ENCODE results near the gene PTPRM. TPM values are rescaled to one million over a fixed set of nuclear protein-coding genes. Genes with fewer than 3 reads are reported as not detected.

Gene PTPRM
- total RNA-seq, 1 experiment from 2014 or later, result 11.1 TPM

DNA sequence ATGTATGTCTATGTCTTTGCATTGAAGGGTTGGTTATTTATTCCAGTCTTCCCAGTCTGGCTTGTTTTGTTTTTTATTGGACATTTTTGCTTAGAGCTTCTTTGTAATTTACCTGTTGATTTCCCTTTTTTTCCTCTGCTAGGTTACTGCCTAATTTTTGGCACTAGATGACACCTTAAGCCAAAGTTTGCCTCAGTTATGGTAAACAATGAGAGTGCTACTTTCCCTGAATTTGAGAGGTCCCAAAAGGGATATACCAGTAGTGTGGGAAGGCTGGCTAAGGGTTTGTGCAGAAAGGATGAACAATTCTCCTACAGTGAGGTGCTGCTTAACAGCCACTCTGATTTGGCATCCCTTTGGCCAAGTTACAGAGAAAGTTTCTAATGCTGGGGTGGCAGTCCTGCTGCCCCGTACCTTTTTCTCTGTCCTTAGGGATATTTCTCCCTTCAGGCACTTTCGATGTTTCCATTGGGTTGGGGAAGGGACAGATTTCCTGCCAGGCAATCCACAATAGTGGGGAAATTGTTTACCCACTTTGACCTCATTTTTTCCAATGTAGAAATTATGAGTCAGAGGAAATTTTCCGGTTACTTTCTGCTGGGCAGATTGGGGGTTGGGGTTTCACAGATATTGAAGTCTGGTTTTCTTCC, 354.9 kb downstream of the PTPRM start (continued):
- TF ChIP-seq ESRRA (CRISPR knock-in tag; IDR thresholded peaks at IDR 0.05; ENCODE audit: borderline replicate concordance) (no peak), IRF2 (CRISPR knock-in tag; IDR thresholded peaks at IDR 0.05; ENCODE audit: borderline replicate concordance, low read depth) (no peak), SP1 (CRISPR knock-in tag; conservative IDR thresholded peaks at IDR 0.05) (no peak), ZNF138 (CRISPR knock-in tag; conservative IDR thresholded peaks at IDR 0.05) (no peak)
- TF ChIP-seq, protein P1, sequence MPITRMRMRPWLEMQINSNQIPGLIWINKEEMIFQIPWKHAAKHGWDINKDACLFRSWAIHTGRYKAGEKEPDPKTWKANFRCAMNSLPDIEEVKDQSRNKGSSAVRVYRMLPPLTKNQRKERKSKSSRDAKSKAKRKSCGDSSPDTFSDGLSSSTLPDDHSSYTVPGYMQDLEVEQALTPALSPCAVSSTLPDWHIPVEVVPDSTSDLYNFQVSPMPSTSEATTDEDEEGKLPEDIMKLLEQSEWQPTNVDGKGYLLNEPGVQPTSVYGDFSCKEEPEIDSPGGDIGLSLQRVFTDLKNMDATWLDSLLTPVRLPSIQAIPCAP (CRISPR knock-in tag; IDR thresholded peaks at IDR 0.05), result no peak
- TF ChIP-seq, protein P2, sequence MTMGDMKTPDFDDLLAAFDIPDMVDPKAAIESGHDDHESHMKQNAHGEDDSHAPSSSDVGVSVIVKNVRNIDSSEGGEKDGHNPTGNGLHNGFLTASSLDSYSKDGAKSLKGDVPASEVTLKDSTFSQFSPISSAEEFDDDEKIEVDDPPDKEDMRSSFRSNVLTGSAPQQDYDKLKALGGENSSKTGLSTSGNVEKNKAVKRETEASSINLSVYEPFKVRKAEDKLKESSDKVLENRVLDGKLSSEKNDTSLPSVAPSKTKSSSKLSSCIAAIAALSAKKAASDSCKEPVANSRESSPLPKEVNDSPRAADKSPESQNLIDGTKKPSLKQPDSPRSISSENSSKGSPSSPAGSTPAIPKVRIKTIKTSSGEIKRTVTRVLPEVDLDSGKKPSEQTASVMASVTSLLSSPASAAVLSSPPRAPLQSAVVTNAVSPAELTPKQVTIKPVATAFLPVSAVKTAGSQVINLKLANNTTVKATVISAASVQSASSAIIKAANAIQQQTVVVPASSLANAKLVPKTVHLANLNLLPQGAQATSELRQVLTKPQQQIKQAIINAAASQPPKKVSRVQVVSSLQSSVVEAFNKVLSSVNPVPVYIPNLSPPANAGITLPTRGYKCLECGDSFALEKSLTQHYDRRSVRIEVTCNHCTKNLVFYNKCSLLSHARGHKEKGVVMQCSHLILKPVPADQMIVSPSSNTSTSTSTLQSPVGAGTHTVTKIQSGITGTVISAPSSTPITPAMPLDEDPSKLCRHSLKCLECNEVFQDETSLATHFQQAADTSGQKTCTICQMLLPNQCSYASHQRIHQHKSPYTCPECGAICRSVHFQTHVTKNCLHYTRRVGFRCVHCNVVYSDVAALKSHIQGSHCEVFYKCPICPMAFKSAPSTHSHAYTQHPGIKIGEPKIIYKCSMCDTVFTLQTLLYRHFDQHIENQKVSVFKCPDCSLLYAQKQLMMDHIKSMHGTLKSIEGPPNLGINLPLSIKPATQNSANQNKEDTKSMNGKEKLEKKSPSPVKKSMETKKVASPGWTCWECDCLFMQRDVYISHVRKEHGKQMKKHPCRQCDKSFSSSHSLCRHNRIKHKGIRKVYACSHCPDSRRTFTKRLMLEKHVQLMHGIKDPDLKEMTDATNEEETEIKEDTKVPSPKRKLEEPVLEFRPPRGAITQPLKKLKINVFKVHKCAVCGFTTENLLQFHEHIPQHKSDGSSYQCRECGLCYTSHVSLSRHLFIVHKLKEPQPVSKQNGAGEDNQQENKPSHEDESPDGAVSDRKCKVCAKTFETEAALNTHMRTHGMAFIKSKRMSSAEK (CRISPR knock-in tag; IDR thresholded peaks at IDR 0.05; ENCODE audit: borderline replicate concordance), result no peak
- TF ChIP-seq, protein P3, sequence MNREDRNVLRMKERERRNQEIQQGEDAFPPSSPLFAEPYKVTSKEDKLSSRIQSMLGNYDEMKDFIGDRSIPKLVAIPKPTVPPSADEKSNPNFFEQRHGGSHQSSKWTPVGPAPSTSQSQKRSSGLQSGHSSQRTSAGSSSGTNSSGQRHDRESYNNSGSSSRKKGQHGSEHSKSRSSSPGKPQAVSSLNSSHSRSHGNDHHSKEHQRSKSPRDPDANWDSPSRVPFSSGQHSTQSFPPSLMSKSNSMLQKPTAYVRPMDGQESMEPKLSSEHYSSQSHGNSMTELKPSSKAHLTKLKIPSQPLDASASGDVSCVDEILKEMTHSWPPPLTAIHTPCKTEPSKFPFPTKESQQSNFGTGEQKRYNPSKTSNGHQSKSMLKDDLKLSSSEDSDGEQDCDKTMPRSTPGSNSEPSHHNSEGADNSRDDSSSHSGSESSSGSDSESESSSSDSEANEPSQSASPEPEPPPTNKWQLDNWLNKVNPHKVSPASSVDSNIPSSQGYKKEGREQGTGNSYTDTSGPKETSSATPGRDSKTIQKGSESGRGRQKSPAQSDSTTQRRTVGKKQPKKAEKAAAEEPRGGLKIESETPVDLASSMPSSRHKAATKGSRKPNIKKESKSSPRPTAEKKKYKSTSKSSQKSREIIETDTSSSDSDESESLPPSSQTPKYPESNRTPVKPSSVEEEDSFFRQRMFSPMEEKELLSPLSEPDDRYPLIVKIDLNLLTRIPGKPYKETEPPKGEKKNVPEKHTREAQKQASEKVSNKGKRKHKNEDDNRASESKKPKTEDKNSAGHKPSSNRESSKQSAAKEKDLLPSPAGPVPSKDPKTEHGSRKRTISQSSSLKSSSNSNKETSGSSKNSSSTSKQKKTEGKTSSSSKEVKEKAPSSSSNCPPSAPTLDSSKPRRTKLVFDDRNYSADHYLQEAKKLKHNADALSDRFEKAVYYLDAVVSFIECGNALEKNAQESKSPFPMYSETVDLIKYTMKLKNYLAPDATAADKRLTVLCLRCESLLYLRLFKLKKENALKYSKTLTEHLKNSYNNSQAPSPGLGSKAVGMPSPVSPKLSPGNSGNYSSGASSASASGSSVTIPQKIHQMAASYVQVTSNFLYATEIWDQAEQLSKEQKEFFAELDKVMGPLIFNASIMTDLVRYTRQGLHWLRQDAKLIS (CRISPR knock-in tag; IDR thresholded peaks at IDR 0.05; ENCODE audit: borderline replicate concordance), result no peak

DNA sequence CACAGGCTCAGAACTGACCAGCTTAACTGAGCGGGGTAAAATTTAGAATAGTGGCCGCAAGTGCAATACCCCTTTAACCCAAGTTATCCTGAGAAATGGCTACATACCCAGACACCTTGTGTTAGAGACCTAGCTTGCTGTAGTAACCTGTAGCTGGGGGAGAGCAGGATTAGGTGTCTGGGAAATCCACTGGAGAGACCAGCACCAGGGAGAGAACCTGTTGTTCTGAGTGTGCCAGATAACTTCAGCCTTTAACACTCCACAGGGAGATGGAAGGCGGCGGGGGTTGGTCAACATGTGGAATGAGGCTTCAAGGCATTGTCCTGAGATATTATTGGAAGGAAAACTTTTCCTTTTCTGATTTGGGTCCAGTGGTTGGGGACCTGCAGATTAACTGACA, 356.0 kb downstream of the PTPRM start:
- ChIA-PET POLR2A (no interaction called here), CTCF (no interaction called here)
- Mint-ChIP-seq H3K4me1 (peaks cover 4% of the 10 kb centered on the region), H3K4me3 (no peak overlapping the region), H3K27me3 (ENCODE audit: low read depth) (no peaks in the 10 kb centered on the region), H3K27ac (no peak overlapping the region), H3K9me3 (no peaks in the 10 kb centered on the region), H3K36me3 (no peaks in the 10 kb centered on the region)
- ATAC-seq, result no peak
- DNase-seq (ENCODE audit: low spot score), result no peak
- TF ChIP-seq, protein P4, sequence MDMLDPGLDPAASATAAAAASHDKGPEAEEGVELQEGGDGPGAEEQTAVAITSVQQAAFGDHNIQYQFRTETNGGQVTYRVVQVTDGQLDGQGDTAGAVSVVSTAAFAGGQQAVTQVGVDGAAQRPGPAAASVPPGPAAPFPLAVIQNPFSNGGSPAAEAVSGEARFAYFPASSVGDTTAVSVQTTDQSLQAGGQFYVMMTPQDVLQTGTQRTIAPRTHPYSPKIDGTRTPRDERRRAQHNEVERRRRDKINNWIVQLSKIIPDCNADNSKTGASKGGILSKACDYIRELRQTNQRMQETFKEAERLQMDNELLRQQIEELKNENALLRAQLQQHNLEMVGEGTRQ (CRISPR knock-in tag; IDR thresholded peaks at IDR 0.05), result no peak
- no peak for TF ChIP-seq CREB1 (CRISPR knock-in tag; IDR thresholded peaks at IDR 0.05)
- TF ChIP-seq, protein P5, sequence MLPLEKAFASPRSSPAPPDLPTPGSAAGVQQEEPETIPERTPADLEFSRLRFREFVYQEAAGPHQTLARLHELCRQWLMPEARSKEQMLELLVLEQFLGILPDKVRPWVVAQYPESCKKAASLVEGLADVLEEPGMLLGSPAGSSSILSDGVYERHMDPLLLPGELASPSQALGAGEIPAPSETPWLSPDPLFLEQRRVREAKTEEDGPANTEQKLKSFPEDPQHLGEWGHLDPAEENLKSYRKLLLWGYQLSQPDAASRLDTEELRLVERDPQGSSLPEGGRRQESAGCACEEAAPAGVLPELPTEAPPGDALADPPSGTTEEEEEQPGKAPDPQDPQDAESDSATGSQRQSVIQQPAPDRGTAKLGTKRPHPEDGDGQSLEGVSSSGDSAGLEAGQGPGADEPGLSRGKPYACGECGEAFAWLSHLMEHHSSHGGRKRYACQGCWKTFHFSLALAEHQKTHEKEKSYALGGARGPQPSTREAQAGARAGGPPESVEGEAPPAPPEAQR (CRISPR knock-in tag; IDR thresholded peaks at IDR 0.05), result no peak
- TF ChIP-seq, protein P6, sequence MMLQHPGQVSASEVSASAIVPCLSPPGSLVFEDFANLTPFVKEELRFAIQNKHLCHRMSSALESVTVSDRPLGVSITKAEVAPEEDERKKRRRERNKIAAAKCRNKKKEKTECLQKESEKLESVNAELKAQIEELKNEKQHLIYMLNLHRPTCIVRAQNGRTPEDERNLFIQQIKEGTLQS (CRISPR knock-in tag; conservative IDR thresholded peaks at IDR 0.05), result no peak
- TF ChIP-seq, protein P7, sequence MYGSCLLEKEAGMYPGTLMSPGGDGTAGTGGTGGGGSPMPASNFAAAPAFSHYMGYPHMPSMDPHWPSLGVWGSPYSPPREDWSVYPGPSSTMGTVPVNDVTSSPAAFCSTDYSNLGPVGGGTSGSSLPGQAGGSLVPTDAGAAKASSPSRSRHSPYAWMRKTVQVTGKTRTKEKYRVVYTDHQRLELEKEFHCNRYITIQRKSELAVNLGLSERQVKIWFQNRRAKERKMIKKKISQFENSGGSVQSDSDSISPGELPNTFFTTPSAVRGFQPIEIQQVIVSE (CRISPR knock-in tag; IDR thresholded peaks at IDR 0.05; ENCODE audit: borderline replicate concordance), result no peak
- no peak for TF ChIP-seq SMAD4 (CRISPR knock-in tag; IDR thresholded peaks at IDR 0.05)
- no peak for TF ChIP-seq ZNF138 (CRISPR knock-in tag; conservative IDR thresholded peaks at IDR 0.05)
- TF ChIP-seq, protein P8, sequence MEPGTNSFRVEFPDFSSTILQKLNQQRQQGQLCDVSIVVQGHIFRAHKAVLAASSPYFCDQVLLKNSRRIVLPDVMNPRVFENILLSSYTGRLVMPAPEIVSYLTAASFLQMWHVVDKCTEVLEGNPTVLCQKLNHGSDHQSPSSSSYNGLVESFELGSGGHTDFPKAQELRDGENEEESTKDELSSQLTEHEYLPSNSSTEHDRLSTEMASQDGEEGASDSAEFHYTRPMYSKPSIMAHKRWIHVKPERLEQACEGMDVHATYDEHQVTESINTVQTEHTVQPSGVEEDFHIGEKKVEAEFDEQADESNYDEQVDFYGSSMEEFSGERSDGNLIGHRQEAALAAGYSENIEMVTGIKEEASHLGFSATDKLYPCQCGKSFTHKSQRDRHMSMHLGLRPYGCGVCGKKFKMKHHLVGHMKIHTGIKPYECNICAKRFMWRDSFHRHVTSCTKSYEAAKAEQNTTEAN (CRISPR knock-in tag; IDR thresholded peaks at IDR 0.05), result no peak
- TF ChIP-seq ZNF219 (CRISPR knock-in tag; IDR thresholded peaks at IDR 0.05; ENCODE audit: borderline replicate concordance), result no peak
- TF ChIP-seq, protein P9, sequence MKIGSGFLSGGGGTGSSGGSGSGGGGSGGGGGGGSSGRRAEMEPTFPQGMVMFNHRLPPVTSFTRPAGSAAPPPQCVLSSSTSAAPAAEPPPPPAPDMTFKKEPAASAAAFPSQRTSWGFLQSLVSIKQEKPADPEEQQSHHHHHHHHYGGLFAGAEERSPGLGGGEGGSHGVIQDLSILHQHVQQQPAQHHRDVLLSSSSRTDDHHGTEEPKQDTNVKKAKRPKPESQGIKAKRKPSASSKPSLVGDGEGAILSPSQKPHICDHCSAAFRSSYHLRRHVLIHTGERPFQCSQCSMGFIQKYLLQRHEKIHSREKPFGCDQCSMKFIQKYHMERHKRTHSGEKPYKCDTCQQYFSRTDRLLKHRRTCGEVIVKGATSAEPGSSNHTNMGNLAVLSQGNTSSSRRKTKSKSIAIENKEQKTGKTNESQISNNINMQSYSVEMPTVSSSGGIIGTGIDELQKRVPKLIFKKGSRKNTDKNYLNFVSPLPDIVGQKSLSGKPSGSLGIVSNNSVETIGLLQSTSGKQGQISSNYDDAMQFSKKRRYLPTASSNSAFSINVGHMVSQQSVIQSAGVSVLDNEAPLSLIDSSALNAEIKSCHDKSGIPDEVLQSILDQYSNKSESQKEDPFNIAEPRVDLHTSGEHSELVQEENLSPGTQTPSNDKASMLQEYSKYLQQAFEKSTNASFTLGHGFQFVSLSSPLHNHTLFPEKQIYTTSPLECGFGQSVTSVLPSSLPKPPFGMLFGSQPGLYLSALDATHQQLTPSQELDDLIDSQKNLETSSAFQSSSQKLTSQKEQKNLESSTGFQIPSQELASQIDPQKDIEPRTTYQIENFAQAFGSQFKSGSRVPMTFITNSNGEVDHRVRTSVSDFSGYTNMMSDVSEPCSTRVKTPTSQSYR (CRISPR knock-in tag; IDR thresholded peaks at IDR 0.05), result no peak
- no peak for TF ChIP-seq JUN (CRISPR knock-in tag; IDR thresholded peaks at IDR 0.05)
